CD4-positive, CD25-positive, alpha-beta regulatory T cell (primary cell): Measurements from ENCODE around the gene SLC6A19. TPM values are rescaled to one million over a fixed set of nuclear protein-coding genes. Genes with fewer than 3 reads are reported as not detected.

Source experiments
- polyA plus RNA-seq, 4 donors: library from polyadenylated mRNA; unstranded; fragments of 300-500 nt; fragmentation: Illumina TruSeq; gene quantifications; one replicate each; pipeline ENCODE4 v1.2.3, GENCODE V29; 2021
- total RNA-seq: library from RNA; stranded (reverse); gene quantifications from one replicate; pipeline ENCODE4 v1.2.3, GENCODE V29; 2022

Gene SLC6A19
- total and polyA plus RNA-seq, 5 donors from 2014 or later, result not detected

Other genes starting within 250 kb of the SLC6A19 start
- not detected for gene NKD2, start 192.8 kb upstream of the SLC6A19 start, total RNA-seq
- not detected for gene NKD2, start 192.8 kb upstream of the SLC6A19 start, polyA plus RNA-seq
- gene SLC12A7, start 89.5 kb upstream of the SLC6A19 start, total RNA-seq, result 10.9 TPM
- gene SLC12A7, start 89.5 kb upstream of the SLC6A19 start, polyA plus RNA-seq, result 10 to 100 TPM in 1 of 4 donors, 1 to 10 TPM in 3; 2.2 to 16.0 (median 6.8) TPM
- gene SLC6A18, start 23.8 kb downstream of the SLC6A19 start, total RNA-seq, result not detected
- gene SLC6A18, start 23.8 kb downstream of the SLC6A19 start, polyA plus RNA-seq, result not detected
- 0.22 TPM for gene TERT, start 93.5 kb downstream of the SLC6A19 start, total RNA-seq
- gene TERT, start 93.5 kb downstream of the SLC6A19 start, polyA plus RNA-seq, result not detected
- gene CLPTM1L, start 143.5 kb downstream of the SLC6A19 start, total RNA-seq, result 104 TPM
- gene CLPTM1L, start 143.5 kb downstream of the SLC6A19 start, polyA plus RNA-seq, result 10 to 100 TPM; 25.3 to 60.8 (median 46.2) TPM
- gene SLC6A3, start 243.8 kb downstream of the SLC6A19 start, total RNA-seq, result not detected
- gene SLC6A3, start 243.8 kb downstream of the SLC6A19 start, polyA plus RNA-seq, result under 1 TPM in 1 of 4 donors, not detected in 3; 0.27 TPM